Gastrocnemius medialis (tissue), 4 donors: ENCODE measurements around the gene LINC00237. TPM values are rescaled to one million over a fixed set of nuclear protein-coding genes. Genes with fewer than 3 reads are reported as not detected.

Source experiments
- ATAC-seq, 2 donors: fragments of 150-250 bp; one replicate each; pipeline ENCODE4 v1.9.1; 2016
- DNase-seq, 2 donors: peaks; one replicate each; pipeline ENCODE4 v3.0.0-alpha.2; 2019
- H3K27ac ChIP-seq, 4 donors: fragments of 200-600 bp; sonication (generic); 1 replicate in 1 of 4; 2 replicates in 3 of 4; pipeline ENCODE4 v1.5.1; 2016 to 2018; ENCODE audit warnings: mild to moderate bottlenecking in 2 of 4, moderate library complexity in 1 of 4
- H3K27me3 ChIP-seq, 3 donors: fragments of 200-600 bp; sonication (generic) in 2 of 3; 1 replicate in 1 of 3; 2 replicates in 2 of 3; pipeline versions ENCODE4 v1.5.1 to v1.6.0; 2016 to 2019; ENCODE audit warnings: mild to moderate bottlenecking in 1 of 3, moderate library complexity in 1 of 3
- H3K36me3 ChIP-seq, 2 donors: fragments of 200-600 bp; sonication (generic) in 1 of 2; one replicate each; pipeline ENCODE4 v1.5.1; 2017 to 2018
- H3K4me1 ChIP-seq, 2 donors: fragments of 200-600 bp; sonication (generic) in 1 of 2; one replicate each; pipeline ENCODE4 v1.5.1; 2016 to 2017; ENCODE audit warnings: mild to moderate bottlenecking in 2 of 2
- H3K4me3 ChIP-seq, 4 donors: fragments of 200-600 bp; sonication (generic) in 3 of 4; 1 replicate in 1 of 4; 2 replicates in 3 of 4; pipeline ENCODE4 v1.5.1; 2016 to 2019; ENCODE audit warnings: mild to moderate bottlenecking in 2 of 4
- H3K9me3 ChIP-seq, 3 donors: fragments of 200-600 bp; sonication (generic) in 2 of 3; 1 replicate in 1 of 3; 2 replicates in 2 of 3; pipeline ENCODE4 v1.5.1; 2016 to 2019
- CTCF ChIP-seq, 5 experiments: fragments of 450-650 bp in 3 of 5; fragments of 200-600 bp in 2 of 5; sonication (generic) in 2 of 5; IDR thresholded peaks in 4 of 5; conservative IDR thresholded peaks in 1 of 5; 1 replicate in 4 of 5; 2 replicates in 1 of 5; pipeline ENCODE4 v1.5.1; 2016 to 2019; ENCODE audit warnings: antibody characterized with exemption in 5 of 5, mild to moderate bottlenecking in 3 of 5, moderate library complexity in 3 of 5
- POLR2A ChIP-seq, 2 donors: fragments of 450-650 bp; IDR thresholded peaks; one replicate each; pipeline ENCODE4 v1.6.1; 2017; ENCODE audit warnings: antibody characterized with exemption in 2 of 2, mild to moderate bottlenecking in 2 of 2, moderate library complexity in 2 of 2
- in situ Hi-C, 4 donors: fragments of 200-750 bp; cut with MboI; loops; one replicate each; pipeline versions ENCODE4 v1.15.0 to v1.8.0; 2017; ENCODE audit warnings: low sequenced_read_pairs in 4 of 4
- intact Hi-C: fragments of 100-400 bp; cut with DNase I; formaldehyde crosslinking; loops from one replicate; pipeline ENCODE4 v1.15.1; 2023; ENCODE audit warnings: low total_unique reads
- total RNA-seq, 4 donors: library from RNA; depleted of rRNA; stranded (reverse); fragments of >200 nt; gene quantifications; one replicate each; pipeline versions ENCODE4 v1.1.0 to v1.2.3, GENCODE V29; 2016

LINC00237 gene
- total RNA-seq, 4 donors from 2014 or later = not detected

- Histone ChIP-seq H3K4me1 (no peaks in the 10 kb centered on the region), H3K27ac (no peak overlapping the region), H3K27me3 (peaks cover 0 to 3% (median 0%) of the 10 kb centered on the region in 3 donors), H3K36me3 (no peaks in the 10 kb centered on the region), H3K4me3 (no peak overlapping the region), H3K9me3 (no peaks in the 10 kb centered on the region)
- in situ Hi-C loops = no loop called here
- no peak for DNase-seq
- TF ChIP-seq POLR2A (IDR thresholded peaks at IDR 0.05) (no peak), CTCF (IDR thresholded peaks at IDR 0.05 in 4 of 5, conservative IDR thresholded peaks at IDR 0.05 in 1 of 5) (no peak)
- no peak for ATAC-seq
- intact Hi-C loops = no loop called here
Measured at GRCh38 chr20:21053002-21053762, 53.0 kb downstream of the LINC00237 start.

- Histone ChIP-seq H3K36me3 (no peaks in the 10 kb centered on the region), H3K27ac (no peak overlapping the region), H3K9me3 (no peaks in the 10 kb centered on the region), H3K4me3 (no peak overlapping the region), H3K4me1 (no peaks in the 10 kb centered on the region), H3K27me3 (peaks cover 0 to 3% (median 0%) of the 10 kb centered on the region in 3 donors)
- intact Hi-C loops (no loop called here), in situ Hi-C loops (no loop called here)
- TF ChIP-seq POLR2A (IDR thresholded peaks at IDR 0.05) (no peak), CTCF (IDR thresholded peaks at IDR 0.05 in 4 of 5, conservative IDR thresholded peaks at IDR 0.05 in 1 of 5) (no peak)
- ATAC-seq (no peak), DNase-seq (no peak)
Measured at GRCh38 chr20:21052686-21053001, 53.5 kb downstream of the LINC00237 start.

- in situ Hi-C loops (no loop called here), intact Hi-C loops (no loop called here)
- ATAC-seq = no peak
Measured at GRCh38 chr20:21052241-21052640, 53.9 kb downstream of the LINC00237 start.

GRCh38 chr20:21050710-21051109, 55.4 kb downstream of the LINC00237 start:
- H3K36me3 ChIP-seq = no peaks in the 10 kb centered on the region
- H3K4me3 ChIP-seq = no peak overlapping the region
- H3K27ac ChIP-seq = no peak overlapping the region
- H3K4me1 ChIP-seq = no peaks in the 10 kb centered on the region
- ATAC-seq = no peak
- H3K27me3 ChIP-seq = no peaks in the 10 kb centered on the region
- no peak for TF ChIP-seq POLR2A (IDR thresholded peaks at IDR 0.05)
- TF ChIP-seq CTCF (IDR thresholded peaks at IDR 0.05 in 4 of 5, conservative IDR thresholded peaks at IDR 0.05 in 1 of 5) = no peak
- no peaks in the 10 kb centered on the region for H3K9me3 ChIP-seq
- in situ Hi-C loops (no loop called here), intact Hi-C loops (no loop called here)
- no peak for DNase-seq

More at GRCh38 chr20:21052241-21052640, 53.9 kb downstream of the LINC00237 start:
- H3K4me1 ChIP-seq = no peaks in the 10 kb centered on the region
- H3K36me3 ChIP-seq = no peaks in the 10 kb centered on the region
- peaks cover 0 to 3% (median 0%) of the 10 kb centered on the region in 3 donors for H3K27me3 ChIP-seq
- no peak overlapping the region for H3K27ac ChIP-seq
- TF ChIP-seq CTCF (IDR thresholded peaks at IDR 0.05 in 4 of 5, conservative IDR thresholded peaks at IDR 0.05 in 1 of 5) (no peak), POLR2A (IDR thresholded peaks at IDR 0.05) (no peak)
- no peak for DNase-seq
- H3K9me3 ChIP-seq = no peaks in the 10 kb centered on the region
- H3K4me3 ChIP-seq = no peak overlapping the region
